Left renal pelvis (tissue), 4 donors: Measurements from ENCODE around the gene ASTL. TPM values are rescaled to one million over a fixed set of nuclear protein-coding genes. Genes with fewer than 3 reads are reported as not detected.
"Not testable (repeated sequence)": the region's sequence is repeated elsewhere in the genome, so short reads cannot be mapped to it uniquely, and the experiment has no call there.

Source experiments
- DNase-seq, 4 donors: peaks; one replicate each; pipeline ENCODE4 v3.0.0-alpha.2; 2013; ENCODE audit warnings: low read depth in 4 of 4, low spot score in 3 of 4
- polyA plus RNA-seq, 4 donors: library from polyadenylated mRNA; unstranded; fragments of 120-200 nt; gene quantifications; one replicate each; pipeline ENCODE4 v1.2.1, GENCODE V29; 2013; ENCODE audit not compliant: insufficient read length in 4 of 4

The ASTL gene
- polyA plus RNA-seq, 4 donors: 0.10 to 0.15 (median 0.14) TPM; not detected in 1

DNA sequence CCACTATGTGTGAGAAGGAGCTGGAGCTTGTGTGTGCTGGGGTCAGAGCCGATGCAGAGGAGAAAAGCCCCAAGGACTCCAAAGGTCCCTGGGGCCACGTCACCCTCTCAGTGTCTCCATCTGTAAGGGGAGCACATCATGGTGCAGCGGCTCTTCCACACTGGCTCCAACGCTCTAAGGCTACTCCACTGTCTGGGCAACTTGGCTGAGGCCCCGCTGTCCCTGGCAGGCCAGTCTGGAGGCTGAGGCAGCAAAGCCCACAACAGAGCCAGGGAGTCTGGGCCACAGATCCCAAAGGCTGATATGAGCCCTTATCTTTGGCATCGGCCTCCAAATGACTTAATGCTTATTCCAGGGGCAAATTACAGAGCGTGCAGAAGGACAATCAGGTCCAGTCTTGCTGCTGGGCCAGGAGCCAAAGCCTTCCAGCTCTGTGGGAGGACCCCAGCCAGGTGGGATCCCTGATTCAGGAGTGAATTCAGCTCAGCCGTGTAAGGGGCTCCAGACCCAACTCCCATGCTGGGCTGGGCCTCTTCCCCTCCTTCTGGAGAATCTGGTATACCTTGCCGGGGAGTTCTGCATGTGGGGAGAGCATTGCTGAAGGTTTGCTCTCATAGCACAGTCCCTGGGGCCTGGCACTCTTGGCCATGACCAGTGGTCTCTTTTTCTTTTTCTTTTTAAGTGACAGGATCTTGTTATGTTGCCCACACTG is 8.7 kb upstream of the ASTL start:
- DNase-seq: no peak

DNA sequence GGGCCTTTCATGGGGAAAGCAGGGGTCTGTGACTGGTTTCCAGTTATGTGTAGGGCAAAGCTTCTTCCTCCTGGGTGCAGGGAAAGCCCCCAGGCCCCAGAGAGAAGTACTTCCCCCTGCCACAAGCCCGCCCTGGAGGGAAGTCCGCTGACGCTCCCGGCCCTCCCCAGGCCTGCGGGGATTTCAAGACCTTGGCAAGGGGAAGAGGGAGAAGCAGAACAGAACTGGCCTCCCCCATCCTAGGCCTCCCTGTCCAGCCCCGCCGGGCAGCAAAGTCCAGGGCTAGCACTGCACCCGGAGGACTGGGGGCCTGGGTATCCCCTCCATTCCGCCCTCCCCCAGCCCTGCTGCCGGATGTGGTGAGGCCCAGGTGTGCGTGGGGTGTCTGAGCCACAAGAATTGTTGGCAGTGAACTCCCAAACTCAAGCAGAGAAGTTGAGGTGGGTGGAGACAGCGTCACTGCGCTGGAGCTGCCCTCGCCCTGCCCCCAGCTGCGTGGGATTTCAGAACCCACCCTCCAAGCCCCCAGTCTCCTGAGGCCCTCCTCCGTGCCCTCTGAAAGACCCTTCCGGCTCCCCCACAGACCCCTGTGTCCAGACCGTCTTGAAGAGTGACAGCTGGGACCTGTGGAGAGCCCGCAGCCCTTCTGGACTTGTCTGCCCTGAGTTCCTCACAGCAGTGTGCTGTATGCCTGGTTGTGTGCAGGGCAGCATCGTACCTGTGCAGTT is 8.0 kb upstream of the ASTL start:
- DNase-seq: no peak

- DNase-seq: no peak
These were observed 7.5 kb upstream of the ASTL start for GRCh38 chr2:96145848-96146152.

- no peak for DNase-seq
These were observed 6.9 kb upstream of the ASTL start, which contains the start of gene DUSP2 for GRCh38 chr2:96145036-96145847. Gene DUSP2, minus strand, starts transcription at chr2:96145440. Its CDS starts 86 bp downstream, at chr2:96145354.

GRCh38 chr2:96144481-96145035 is 6.3 kb upstream of the ASTL start:
- no peak for DNase-seq

DNA sequence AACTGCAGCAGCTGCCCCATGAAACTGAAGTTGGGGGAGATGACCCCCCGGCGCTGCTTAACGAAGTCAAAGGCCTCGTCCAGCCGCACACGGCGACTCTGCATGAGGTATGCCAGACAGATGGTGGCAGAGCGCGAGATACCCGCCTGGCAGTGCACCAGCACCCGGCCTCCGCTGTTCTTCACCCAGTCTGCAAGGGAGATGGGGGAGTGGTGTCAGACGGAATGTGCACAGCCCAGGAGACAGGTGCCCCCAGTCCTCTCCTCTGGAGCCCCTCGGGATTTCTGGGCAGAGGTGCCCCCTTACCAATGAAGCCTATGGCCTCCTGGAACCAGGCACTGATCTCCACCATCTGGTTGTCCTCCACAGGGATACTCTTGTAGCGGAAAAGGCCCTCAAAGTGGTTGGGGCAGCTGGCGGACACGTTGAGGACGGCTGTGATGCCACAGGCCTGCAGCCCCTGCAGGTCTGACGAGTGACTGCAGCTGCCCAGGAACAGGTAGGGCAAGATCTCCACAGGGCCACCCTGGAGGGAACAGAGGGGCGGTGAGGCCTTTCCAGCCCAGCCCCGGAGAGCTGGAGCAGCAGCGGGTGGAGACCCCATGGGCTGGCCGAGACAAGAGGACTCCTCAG is 5.7 kb upstream of the ASTL start:
- DNase-seq: no peak

DNA sequence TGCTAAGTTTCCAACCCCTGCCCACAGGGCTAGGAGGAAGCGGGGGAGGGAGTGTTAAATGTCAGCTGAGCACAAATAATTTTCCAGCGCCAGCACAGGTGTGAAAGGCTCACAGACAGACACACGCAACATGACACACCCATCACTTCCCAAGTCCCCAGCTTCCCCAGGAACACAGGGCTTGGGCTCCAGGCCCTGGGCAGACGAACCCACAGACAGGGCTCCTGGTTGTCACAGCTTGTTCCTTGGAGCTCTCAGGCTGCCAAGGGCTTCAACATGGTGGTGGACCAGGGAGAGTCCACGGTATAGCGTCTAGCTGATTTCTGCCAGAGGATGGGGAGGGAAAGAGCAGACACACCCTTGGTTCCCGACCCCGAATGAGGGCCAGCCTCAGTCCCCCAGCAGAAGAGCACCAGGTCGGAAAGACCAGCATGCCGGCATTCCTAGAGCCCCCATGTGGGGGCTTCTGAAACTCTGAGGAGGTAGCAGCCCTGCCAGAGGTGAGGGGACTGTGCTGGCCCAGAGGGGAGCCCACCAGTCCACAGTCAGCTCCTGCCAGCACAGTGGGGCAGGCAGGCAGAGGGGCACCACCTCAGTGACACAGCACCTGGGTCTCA is 5.0 kb upstream of the ASTL start:
- DNase-seq: no peak

DNA sequence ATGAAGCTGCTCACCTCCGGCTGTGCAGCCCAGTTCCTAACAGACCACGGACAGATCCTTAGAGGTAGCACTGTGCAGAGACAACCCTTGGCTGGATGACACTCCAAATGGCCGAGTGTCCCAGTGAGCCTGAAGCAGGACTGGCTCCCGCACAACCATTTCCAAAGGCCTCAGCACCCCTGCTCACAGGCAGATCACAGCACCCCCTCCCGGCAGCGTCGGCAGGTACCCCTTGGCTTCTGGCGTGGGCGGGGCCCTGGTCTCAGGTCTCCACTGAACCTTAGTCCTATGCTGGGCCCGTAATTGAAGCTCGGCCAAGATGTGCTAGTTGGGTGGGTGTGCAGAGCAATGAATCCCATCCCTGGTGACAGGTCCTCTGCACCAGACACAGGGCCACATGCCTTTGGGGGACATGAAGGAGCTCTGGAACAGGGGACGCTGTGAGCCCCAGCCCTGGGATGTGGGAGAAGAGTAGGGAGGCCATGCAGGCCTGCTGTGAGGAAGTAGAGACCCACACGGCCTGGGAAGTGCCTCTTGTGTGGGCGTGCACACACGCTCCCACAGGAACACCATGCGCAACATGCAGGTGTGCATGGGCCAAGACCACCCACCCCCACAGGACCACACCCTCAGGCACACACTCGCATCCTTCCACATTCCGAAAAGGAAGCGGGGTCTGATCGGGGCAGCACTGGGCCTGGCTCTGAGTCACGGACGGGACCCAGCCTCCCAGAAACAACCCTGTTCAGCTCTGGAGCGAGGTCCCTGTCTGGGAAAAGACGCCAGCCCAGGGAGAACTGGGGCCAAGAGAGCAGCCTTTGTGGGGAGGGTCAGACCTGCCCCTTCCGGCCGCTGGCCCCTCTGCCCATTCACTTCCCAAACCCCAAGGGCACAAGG is 4.2 kb upstream of the ASTL start:
- no peak for DNase-seq

DNA sequence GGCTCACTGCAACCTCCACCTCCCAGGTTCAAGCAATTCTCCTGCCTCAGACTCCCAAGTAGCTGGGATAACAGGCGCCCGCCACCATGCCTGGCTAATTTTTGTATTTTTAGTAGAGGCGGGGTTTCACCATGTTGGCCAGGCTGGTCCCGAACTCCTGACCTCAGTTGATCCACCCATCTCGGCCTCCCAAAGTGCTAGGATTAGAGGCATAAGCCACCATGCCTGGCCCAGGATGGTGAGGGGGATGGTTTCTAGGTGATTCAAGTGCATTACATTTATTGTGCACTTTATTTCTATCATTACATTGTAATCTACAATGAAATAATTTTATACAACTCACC is 3.3 kb upstream of the ASTL start:
- DNase-seq: not testable (repeated sequence)

DNA sequence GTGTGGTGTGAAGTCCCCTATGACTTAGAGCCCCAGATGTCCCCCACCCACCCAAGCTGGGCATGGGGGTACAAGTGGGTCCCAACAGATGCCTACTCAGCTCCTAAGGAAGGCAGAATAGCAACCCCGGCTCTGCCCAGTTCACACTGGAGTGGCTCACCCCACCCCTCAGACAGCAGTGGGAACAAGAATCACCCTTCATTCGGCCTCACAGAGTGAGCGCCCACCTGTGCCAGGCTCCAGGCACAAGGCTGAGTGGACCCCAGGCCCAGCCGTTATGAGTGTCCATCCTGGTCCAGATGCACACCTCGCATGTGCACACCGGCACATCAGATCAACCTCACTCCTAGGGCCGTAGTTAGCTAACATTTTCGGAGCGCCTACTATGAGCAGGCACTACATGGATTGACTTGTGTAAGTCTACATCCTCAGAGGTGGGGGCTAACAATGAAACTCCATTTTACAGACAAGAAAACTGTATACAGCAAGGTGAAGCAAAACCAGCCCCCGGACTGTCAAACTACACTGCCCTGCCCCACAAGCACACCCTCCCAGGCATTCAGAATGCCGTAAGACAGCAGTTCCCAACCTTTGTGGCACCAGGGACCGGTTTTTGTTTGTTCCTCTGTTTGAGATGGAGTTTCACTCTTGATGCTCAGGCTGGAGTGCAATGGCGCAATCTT is 2.8 kb upstream of the ASTL start:
- no peak for DNase-seq

- no peak for DNase-seq
These were observed 968 bp upstream of the ASTL start for GRCh38 chr2:96139181-96139758.

- no peak for DNase-seq
These were observed 752 bp downstream of the ASTL start for GRCh38 chr2:96137321-96138178.

GRCh38 chr2:96136129-96136720 is 2.1 kb downstream of the ASTL start:
- no peak for DNase-seq

GRCh38 chr2:96135621-96136020 is 2.7 kb downstream of the ASTL start:
- no peak for DNase-seq

- DNase-seq: no peak
These were observed 3.1 kb downstream of the ASTL start for GRCh38 chr2:96135171-96135570.

DNA sequence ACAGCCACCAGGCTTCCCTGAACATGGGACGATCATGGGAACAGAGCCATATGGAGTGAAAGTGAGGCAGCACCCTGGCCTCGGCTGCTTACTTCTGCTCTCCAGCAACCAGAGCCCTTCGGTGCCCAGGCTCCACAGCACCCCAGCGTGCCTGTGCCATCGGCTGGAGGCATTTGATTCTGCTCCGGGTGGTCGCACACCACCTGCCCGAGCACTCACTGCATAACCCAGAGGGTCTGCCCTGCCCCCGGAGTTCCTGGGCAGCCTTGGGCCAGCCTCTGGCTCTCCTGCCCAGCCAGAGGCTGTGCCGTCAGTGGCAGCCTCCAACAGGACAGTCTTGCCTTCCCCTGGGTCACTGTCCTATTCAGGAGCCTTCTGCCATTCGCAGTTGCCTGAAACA is 3.9 kb downstream of the ASTL start:
- DNase-seq: no peak
